SU-DHL-6 (cell line): Measurements from ENCODE around the gene ZFAND6.
"Not testable (repeated sequence)": the region's sequence is repeated elsewhere in the genome, so short reads cannot be mapped to it uniquely, and the experiment has no call there.

ENCODE experiments used
- H2AFZ ChIP-seq: fragments of 200-600 bp; sonication (generic); 2 replicates; pipeline ENCODE4 v1.6.1; 2014; ENCODE audit warnings: low read depth, mild to moderate bottlenecking, moderate library complexity, mixed read lengths, antibody characterized with exemption, low read length; ENCODE audit not compliant: severe bottlenecking
- H3F3A ChIP-seq: fragments of 200-600 bp; shearing (Covaris generic); 2 replicates; pipeline ENCODE4 v1.6.0; 2016; ENCODE audit warnings: antibody characterized with exemption, mild to moderate bottlenecking; ENCODE audit not compliant: insufficient read depth
- H3K27ac ChIP-seq: fragments of 200-600 bp; sonication (generic); 2 replicates; pipeline ENCODE4 v1.5.1; 2016; ENCODE audit warnings: low read depth, mild to moderate bottlenecking, low read length, moderate library complexity, mixed read lengths
- H3K27me3 ChIP-seq: fragments of 200-600 bp; sonication (generic), shearing (Covaris generic); 2 replicates; pipeline ENCODE4 v1.6.0; 2014; ENCODE audit warnings: mild to moderate bottlenecking, low read length
- H3K36me3 ChIP-seq: fragments of 200-600 bp; sonication (generic); 2 replicates; pipeline ENCODE4 v1.6.1; 2014; ENCODE audit warnings: mild to moderate bottlenecking, low read length, mixed read lengths
- H3K4me2 ChIP-seq: fragments of 300-600, 200-600 bp; shearing (Covaris generic), sonication (generic); 2 replicates; pipeline ENCODE4 v1.6.0; 2014; ENCODE audit warnings: low read length, low read depth, mild to moderate bottlenecking; ENCODE audit not compliant: poor library complexity, severe bottlenecking
- H3K4me3 ChIP-seq: fragments of 200-600 bp; sonication (generic); 2 replicates; pipeline ENCODE4 v1.5.1; 2014; ENCODE audit warnings: antibody characterized with exemption, low read length, mild to moderate bottlenecking, mixed read lengths; ENCODE audit not compliant: insufficient read depth, poor library complexity, severe bottlenecking
- H3K79me2 ChIP-seq: fragments of 200-600 bp; sonication (generic); 2 replicates; pipeline ENCODE4 v1.6.1; 2014; ENCODE audit warnings: mild to moderate bottlenecking, low read length, moderate library complexity; ENCODE audit not compliant: insufficient read depth
- H3K9ac ChIP-seq: fragments of 200-600 bp; sonication (generic); 2 replicates; pipeline ENCODE4 v1.7.0; 2014; ENCODE audit warnings: mild to moderate bottlenecking, low read length
- H3K9me2 ChIP-seq: fragments of 200-600 bp; sonication (generic); replicated peaks from 2 replicates; pipeline ENCODE4 v1.6.1; 2014; ENCODE audit warnings: low read length; ENCODE audit not compliant: insufficient read depth
- H3K9me3 ChIP-seq: fragments of 200-600 bp; sonication (generic); 2 replicates; pipeline ENCODE4 v1.6.1; 2014; ENCODE audit warnings: low read length, mixed read lengths; ENCODE audit not compliant: insufficient read depth
- H4K20me1 ChIP-seq: fragments of 200-600 bp; sonication (generic); 2 replicates; pipeline ENCODE4 v1.6.1; 2014; ENCODE audit warnings: low read depth, mild to moderate bottlenecking, antibody characterized with exemption, low read length, moderate library complexity, mixed read lengths
- CTCF ChIP-seq: fragments of 200-600 bp; sonication (generic); IDR thresholded peaks from one replicate; pipeline ENCODE4 v1.5.1; 2017; ENCODE audit warnings: antibody characterized with exemption, mild to moderate bottlenecking, low read length, moderate library complexity; ENCODE audit not compliant: insufficient read depth, poor library complexity, severe bottlenecking
- EZH2phosphoT487 ChIP-seq: fragments of 200-600 bp; sonication (generic), shearing (Covaris generic); conservative IDR thresholded peaks from 2 replicates; pipeline ENCODE4 v1.6.1; 2018; ENCODE audit warnings: mild to moderate bottlenecking, antibody characterized with exemption, low read length, moderate library complexity, mixed read lengths

Gene ZFAND6

GRCh38 chr15:80154336-80154735 is 94.9 kb downstream of the ZFAND6 start:
- Histone ChIP-seq H3K27me3 (no peaks in the 10 kb centered on the region), H3F3A (0 out of 2 replicates have a peak, but pooled peaks cover 5% of the 10 kb centered on the region), H3K9me3 (no peaks in the 10 kb centered on the region), H3K27ac (no peak overlapping the region), H4K20me1 (no peaks in the 10 kb centered on the region), H3K9me2 (no peaks in the 10 kb centered on the region), H3K79me2 (no peaks in the 10 kb centered on the region), H3K4me3 (no peak overlapping the region), H3K9ac (no peak overlapping the region), H2AFZ (no peak overlapping the region), H3K4me2 (no peak overlapping the region), H3K36me3 (no peaks in the 10 kb centered on the region)
- no peak for TF ChIP-seq CTCF
- TF ChIP-seq EZH2phosphoT487 = no peak

GRCh38 chr15:80155001-80155377 is 95.5 kb downstream of the ZFAND6 start:
- Histone ChIP-seq H3K36me3 (no peaks in the 10 kb centered on the region), H3K4me3 (no peak overlapping the region), H2AFZ (no peak overlapping the region), H3K27me3 (no peaks in the 10 kb centered on the region), H3F3A (0 out of 2 replicates have a peak, but pooled peaks cover 5% of the 10 kb centered on the region), H3K79me2 (no peaks in the 10 kb centered on the region), H3K27ac (no peak overlapping the region), H3K9me3 (no peaks in the 10 kb centered on the region), H3K4me2 (no peak overlapping the region), H3K9ac (no peak overlapping the region), H3K9me2 (no peaks in the 10 kb centered on the region), H4K20me1 (no peaks in the 10 kb centered on the region)
- TF ChIP-seq CTCF (no peak), EZH2phosphoT487 (no peak)

GRCh38 chr15:80155378-80156175 is 96.1 kb downstream of the ZFAND6 start:
- H3K27me3 ChIP-seq, H3K27ac ChIP-seq, H3K9me2 ChIP-seq, H2AFZ ChIP-seq, H3K9ac ChIP-seq, H3K79me2 ChIP-seq, H3F3A ChIP-seq, H3K9me3 ChIP-seq, H3K4me3 ChIP-seq, H3K36me3 ChIP-seq, H4K20me1 ChIP-seq, H3K4me2 ChIP-seq: not testable (repeated sequence)

- Histone ChIP-seq H4K20me1 (no peaks in the 10 kb centered on the region), H3K4me2 (no peak overlapping the region), H3K79me2 (no peaks in the 10 kb centered on the region), H3K9me2 (no peaks in the 10 kb centered on the region), H2AFZ (no peak overlapping the region), H3K9me3 (no peaks in the 10 kb centered on the region), H3K27me3 (no peaks in the 10 kb centered on the region), H3K9ac (no peak overlapping the region), H3F3A (0 out of 2 replicates have a peak, but pooled peaks cover 5% of the 10 kb centered on the region), H3K4me3 (no peak overlapping the region), H3K36me3 (no peaks in the 10 kb centered on the region), H3K27ac (no peak overlapping the region)
- TF ChIP-seq EZH2phosphoT487 (no peak), CTCF (no peak)
Measured at GRCh38 chr15:80156176-80156720, 96.8 kb downstream of the ZFAND6 start.
